Activated T-cell treated with anti-CD3 and anti-CD28 coated beads for 48 hours (primary cell): ENCODE results near the gene ZFAND6.
A peak's percentile ranks its signal among the peaks of the same experiment; 100 is the strongest.

Source experiments
- DNase-seq: peaks from one replicate; pipeline ENCODE4 v3.0.0-alpha.2; 2020; ENCODE audit warnings: low read depth

The ZFAND6 gene

DNA sequence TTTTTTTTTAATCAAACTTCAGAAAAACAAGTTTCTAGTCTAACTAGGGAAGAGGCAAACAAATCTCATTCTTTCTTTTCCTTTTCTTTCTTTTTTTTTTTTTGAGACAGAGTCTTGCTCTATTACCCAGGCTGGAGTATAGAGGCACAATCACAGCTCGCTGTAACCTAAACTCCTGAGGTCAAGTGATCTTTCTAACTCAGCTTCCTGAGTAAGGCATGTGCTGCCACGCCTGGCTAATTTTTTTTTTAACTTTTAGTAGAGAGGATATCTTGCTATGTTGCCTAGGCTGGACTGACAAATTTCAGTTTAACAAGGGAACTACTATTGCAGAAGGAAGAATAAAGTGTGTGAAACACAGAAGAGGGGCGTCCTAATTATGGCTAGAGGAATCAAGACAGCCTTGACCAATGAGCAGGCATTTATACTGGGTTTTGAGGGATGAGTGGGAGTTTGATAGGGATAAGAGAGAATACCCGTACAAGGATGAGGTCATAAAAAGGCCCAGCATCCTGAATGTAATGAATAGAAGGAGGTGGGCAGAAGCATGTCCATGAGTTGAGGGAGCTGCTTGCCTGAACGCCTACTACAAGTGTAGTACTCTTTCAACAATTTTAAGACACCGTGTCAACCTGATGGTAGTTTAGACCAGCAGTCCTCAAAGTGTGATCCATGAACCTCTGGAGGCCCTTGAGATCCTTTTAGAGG is 6.7 kb upstream of the ZFAND6 start:
- no peak for DNase-seq

DNA sequence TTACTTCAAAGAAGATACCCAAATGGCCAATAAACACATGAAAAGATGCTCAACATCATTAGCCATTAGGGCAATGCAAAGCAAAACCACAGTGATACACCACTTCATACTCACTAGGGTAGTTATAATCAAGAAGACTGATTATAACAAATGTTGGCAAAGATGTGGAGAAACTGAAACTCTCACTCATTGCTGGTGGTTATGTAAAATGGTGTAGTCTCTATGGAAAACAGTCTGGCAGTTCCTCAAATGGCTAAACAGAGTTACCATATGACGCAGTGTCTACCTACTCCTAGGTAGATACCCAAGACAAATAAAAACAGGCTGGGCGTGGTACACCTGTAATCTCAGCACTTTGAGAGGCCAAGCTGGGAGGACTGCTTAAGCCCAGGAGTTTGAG is 3.5 kb upstream of the ZFAND6 start:
- DNase-seq, result no peak

- no peak for DNase-seq
Observed at GRCh38 chr15:80058044-80058443, 1.4 kb upstream of the ZFAND6 start.

DNA sequence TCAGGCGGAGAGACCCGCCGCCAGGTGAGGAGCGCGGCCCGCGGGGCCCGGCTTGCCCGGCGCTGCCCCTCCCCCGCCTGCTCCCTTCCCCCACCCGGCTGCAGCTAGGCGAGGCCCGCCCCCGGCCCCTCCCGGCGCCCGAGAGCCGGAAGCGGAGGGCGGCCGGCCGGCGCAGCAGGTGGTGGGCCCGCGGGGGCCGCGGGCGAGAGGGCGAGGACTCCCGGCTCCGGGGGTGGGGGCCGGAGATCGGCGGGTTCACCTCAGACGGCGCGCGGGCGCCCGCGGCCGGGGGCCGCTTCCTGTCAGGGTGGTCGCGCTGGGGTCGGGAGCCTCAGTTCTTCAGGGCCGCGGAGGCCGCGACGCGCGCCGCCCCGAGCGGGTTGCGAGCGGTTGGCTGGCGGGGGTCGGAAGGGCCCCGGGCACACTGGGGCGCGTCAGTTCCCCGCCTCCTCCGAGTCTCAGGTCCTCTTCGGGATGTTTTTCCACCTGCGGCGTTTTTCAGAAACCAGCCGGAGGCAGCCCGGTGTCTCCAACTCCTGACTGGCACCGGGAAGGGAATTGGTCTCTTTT is 395 bp downstream of the ZFAND6 start:
- peak; percentile 53 for DNase-seq

- peak; percentile 19 for DNase-seq
Observed at GRCh38 chr15:80060356-80061006, 1.0 kb downstream of the ZFAND6 start.

- no peak for DNase-seq
Observed at GRCh38 chr15:80061582-80061981, 2.1 kb downstream of the ZFAND6 start.

DNA sequence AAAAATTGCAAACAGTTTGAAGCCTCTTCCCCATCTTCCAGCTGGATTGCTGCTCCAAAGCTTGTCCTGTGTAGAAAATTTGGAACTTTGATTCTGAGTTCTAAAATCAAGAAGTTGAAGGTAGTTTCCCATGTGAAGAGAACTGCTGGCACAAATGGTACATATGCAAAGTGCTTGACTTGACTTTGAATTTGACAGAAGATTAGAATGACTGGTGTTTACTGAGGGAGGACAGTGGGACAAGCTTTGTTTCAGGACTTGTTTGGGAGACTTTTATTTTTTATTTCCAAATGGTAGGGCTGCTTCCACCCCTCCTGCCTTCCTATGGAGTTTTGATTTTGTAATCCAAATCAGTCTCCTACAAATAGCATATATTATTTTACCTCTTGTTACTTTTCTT is 7.4 kb downstream of the ZFAND6 start:
- no peak for DNase-seq

- no peak for DNase-seq
Observed at GRCh38 chr15:80068578-80068977, 9.1 kb downstream of the ZFAND6 start.

GRCh38 chr15:80070840-80071239 is 11.4 kb downstream of the ZFAND6 start:
- no peak for DNase-seq

DNA sequence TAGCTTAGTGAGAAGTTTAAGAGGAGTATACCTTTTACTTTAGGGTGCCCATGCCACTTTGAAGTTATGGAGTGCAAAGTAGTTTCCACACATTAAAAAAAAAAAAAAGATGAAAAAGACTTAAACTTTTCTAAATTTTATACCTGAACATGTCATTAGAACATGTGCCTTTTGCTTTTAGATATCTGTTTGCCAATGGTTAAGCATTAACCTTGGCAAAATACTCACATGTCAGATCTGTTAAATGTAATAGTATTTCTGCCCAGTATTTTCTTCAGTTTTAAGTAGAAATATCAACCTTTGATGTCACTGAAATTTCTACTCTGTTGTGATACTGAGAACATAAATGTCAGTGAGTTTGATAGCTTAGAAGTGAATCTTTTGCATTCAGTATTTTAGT is 12.2 kb downstream of the ZFAND6 start:
- DNase-seq, result no peak

GRCh38 chr15:80072285-80072994 is 13.0 kb downstream of the ZFAND6 start:
- no peak for DNase-seq

DNA sequence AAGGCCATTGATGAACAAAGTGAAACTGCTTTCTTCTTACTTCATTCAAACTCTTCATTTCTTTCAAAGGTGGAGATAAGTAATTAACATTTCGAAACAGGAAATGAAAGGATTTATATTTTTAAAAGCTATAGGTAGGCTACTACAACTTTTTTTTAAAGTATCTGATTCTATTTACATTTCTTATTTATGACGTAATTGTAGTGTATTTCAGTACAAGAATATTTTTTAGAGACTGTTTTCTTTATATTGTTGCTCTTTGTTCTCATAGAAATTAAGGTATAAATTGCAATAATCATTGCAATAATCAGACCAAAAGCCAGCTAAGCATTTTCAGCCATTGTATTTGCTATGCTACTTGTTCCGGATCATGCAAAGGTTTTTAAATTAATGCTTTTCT is 13.7 kb downstream of the ZFAND6 start:
- no peak for DNase-seq

DNA sequence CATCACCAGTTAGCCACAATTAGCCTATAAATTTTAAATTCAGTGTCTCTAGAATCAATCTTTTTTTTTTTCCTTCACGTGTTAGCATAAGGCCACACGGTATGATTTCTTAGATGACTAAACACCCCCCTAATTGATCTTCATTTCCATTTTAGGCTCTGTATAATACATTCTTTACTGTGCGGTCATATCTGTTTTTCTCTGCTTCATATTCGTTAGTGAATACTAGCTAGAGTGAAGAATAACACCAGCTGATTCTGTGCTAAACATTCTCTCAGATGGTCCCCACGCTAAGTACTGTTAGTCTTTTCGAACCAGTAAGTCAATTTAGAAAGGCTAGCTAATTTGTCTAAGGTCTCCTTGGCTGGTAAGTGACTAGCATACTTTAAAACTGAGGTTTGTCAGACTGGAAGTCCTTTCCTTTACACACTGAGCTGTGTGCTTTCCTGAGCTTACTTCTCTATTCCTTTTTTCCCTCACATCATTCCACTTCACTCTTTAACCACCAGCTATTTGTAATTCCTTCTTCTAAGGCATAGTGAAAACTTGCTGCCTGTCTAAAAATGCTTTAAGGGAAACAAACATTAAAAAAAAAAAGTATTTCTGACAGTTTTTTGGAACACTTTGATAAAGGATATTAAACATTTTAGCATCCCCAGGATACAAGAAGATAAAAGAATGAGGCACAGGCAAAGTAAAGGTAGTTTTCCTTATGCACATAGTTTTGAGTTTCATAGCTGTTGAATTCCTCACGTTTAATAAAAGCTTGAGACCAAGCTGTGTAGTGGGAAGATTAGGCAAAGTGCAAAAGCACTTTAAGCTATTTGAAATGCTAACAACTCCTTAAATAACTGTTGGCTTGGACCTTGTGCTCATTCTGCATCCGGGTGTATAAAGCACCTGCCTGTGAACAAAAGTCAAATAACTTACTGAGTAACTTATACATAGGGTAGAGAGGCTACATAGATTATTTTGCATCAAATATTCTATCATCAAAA is 17.1 kb downstream of the ZFAND6 start:
- no peak for DNase-seq

GRCh38 chr15:80081390-80081789 is 21.9 kb downstream of the ZFAND6 start:
- no peak for DNase-seq

DNA sequence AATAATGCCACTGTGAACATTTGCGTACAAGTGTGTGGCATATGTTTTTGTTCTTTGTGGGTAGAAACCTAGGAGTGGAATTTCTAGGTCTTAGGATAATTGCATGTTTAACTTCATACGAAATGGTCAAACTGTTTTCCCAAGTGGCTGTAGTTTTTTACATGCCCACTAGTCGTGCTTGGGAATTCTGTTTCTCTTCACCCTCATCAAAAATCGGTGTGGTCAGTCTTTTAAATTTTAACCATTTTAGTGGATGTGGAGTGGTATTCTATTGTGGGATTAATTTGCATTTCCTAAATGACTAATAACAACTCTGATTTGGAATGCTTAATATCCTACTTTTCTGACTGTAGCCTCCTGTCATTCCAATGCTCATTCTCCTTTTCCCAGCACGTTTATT is 27.6 kb downstream of the ZFAND6 start:
- no peak for DNase-seq

GRCh38 chr15:80090041-80090440 is 30.6 kb downstream of the ZFAND6 start:
- DNase-seq, result no peak

DNA sequence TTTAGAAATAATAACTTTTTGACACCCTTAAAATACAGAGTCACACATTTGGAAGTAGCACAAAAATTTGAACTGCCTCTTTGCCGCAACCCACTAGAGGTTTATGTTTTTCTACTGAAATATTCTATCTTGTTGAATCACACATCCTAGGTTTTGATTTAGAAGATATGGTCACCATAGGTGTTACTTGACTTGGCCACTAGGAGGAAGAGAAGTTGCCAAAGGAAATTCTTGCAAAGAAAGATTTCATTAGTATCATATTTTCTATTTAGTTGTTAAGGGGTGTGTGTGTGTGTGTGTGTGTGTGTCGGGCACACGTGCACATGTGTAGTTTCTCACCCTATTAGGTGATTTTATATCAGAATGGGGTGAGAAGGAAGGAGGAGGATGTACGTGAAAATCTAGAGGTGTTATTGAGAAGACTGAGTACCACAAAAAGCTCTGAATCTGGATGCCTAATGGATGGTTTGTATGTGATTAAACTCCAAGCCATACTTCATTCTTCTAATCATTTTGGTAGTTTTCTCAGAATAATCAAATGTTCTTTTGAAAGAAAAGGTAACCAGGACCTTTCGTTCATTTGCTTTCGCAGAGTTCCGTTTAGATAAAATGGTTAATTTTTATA is 31.5 kb downstream of the ZFAND6 start:
- DNase-seq, result no peak

- DNase-seq, result no peak
Observed at GRCh38 chr15:80093854-80094418, 34.5 kb downstream of the ZFAND6 start.

DNA sequence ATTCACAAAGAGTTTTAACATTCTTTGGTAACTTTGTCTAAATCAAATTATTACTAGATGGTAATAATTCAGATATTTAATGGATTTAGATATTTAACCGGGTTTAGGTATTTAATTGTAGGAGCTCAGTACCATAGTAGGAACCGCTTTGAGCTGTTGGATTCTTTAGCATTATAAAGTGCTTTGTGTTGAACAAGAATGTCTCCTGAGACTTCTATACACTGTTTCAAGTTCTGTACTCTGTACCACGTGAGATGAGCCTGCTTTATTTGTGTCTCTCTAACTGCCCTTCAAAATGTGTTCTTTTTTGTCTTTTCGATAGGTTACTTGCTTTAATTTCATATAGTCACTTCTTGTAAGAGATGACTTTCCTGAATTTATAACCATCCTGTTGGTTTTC is 36.0 kb downstream of the ZFAND6 start:
- DNase-seq, result no peak

GRCh38 chr15:80095969-80096368 is 36.5 kb downstream of the ZFAND6 start:
- no peak for DNase-seq

DNA sequence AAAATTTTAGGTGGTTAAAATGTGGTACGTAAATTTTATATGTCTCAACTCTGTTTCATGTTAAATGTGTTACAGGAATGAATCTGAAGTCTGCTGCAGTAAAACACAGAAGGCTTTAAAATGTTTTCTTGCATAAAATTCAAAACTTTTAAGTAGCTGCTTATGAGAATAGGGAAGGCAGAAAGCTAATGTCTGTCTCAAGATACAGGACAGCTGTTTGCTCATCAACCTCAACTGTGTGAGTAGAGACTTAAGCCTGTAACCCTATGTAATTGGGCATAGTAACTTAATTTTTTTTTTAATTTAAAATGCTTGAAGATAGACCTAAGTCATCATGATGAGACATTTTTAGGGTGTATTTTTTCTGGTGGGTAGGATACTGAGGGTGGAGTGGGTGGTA is 38.9 kb downstream of the ZFAND6 start:
- no peak for DNase-seq
